ENCODE results near the gene STPG3. TPM values are rescaled to one million over a fixed set of nuclear protein-coding genes. Genes with fewer than 3 reads are reported as not detected.
A peak's percentile ranks its signal among the peaks of the same experiment; 100 is the strongest.

STPG3 gene
- total and polyA plus RNA-seq, 2 of the 13 experiments (the other 11 are each of a cell fraction or from before 2014, with no cell fraction given), result not detected

- TF ChIP-seq THRA (CRISPR knock-in tag; IDR thresholded peaks at IDR 0.05; ENCODE audit: borderline replicate concordance), result peak; percentile 43; the same call in 1 of the 2 replicates
- TF ChIP-seq GFI1 (CRISPR knock-in tag; IDR thresholded peaks at IDR 0.05; ENCODE audit: borderline replicate concordance), result no peak
- TF ChIP-seq ZNF816 (CRISPR knock-in tag; IDR thresholded peaks at IDR 0.05; ENCODE audit: borderline replicate concordance), result no peak
- TF ChIP-seq SRY (CRISPR knock-in tag; IDR thresholded peaks at IDR 0.05), result no peak
- no peak for TF ChIP-seq ZNF230 (CRISPR knock-in tag; IDR thresholded peaks at IDR 0.05)
- no peak for TF ChIP-seq CENPT (CRISPR knock-in tag; IDR thresholded peaks at IDR 0.05; ENCODE audit: low read depth)
- TF ChIP-seq SNAI1 (CRISPR knock-in tag; IDR thresholded peaks at IDR 0.05; ENCODE audit: borderline replicate concordance), result no peak
- TF ChIP-seq, protein P1, sequence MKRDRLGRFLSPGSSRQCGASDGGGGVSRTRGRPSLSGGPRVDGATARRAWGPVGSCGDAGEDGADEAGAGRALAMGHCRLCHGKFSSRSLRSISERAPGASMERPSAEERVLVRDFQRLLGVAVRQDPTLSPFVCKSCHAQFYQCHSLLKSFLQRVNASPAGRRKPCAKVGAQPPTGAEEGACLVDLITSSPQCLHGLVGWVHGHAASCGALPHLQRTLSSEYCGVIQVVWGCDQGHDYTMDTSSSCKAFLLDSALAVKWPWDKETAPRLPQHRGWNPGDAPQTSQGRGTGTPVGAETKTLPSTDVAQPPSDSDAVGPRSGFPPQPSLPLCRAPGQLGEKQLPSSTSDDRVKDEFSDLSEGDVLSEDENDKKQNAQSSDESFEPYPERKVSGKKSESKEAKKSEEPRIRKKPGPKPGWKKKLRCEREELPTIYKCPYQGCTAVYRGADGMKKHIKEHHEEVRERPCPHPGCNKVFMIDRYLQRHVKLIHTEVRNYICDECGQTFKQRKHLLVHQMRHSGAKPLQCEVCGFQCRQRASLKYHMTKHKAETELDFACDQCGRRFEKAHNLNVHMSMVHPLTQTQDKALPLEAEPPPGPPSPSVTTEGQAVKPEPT (CRISPR knock-in tag; IDR thresholded peaks at IDR 0.05; ENCODE audit: low read depth), result no peak
- TF ChIP-seq, protein P2, sequence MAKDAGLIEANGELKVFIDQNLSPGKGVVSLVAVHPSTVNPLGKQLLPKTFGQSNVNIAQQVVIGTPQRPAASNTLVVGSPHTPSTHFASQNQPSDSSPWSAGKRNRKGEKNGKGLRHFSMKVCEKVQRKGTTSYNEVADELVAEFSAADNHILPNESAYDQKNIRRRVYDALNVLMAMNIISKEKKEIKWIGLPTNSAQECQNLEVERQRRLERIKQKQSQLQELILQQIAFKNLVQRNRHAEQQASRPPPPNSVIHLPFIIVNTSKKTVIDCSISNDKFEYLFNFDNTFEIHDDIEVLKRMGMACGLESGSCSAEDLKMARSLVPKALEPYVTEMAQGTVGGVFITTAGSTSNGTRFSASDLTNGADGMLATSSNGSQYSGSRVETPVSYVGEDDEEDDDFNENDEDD (CRISPR knock-in tag; IDR thresholded peaks at IDR 0.05; ENCODE audit: borderline replicate concordance), result no peak
- TF ChIP-seq PPARG (CRISPR knock-in tag; conservative IDR thresholded peaks at IDR 0.05), result no peak
- TF ChIP-seq ZNF124 (CRISPR knock-in tag; IDR thresholded peaks at IDR 0.05), result no peak
- TF ChIP-seq PREB (CRISPR knock-in tag; IDR thresholded peaks at IDR 0.05), result no peak
- TF ChIP-seq NR1H2 (CRISPR knock-in tag; IDR thresholded peaks at IDR 0.05; ENCODE audit: borderline replicate concordance, low read depth), result no peak
- TF ChIP-seq RAD21 (CRISPR knock-in tag; IDR thresholded peaks at IDR 0.05), result no peak
- no peak for TF ChIP-seq ZFP41 (CRISPR knock-in tag; IDR thresholded peaks at IDR 0.05; ENCODE audit: borderline replicate concordance)
- no peak for TF ChIP-seq ZKSCAN5 (CRISPR knock-in tag; IDR thresholded peaks at IDR 0.05)
- no peak for TF ChIP-seq TEAD3 (CRISPR knock-in tag; optimal IDR thresholded peaks at IDR 0.05; ENCODE audit: borderline replicate concordance)
- no peak for TF ChIP-seq TCF7 (IDR thresholded peaks at IDR 0.05; ENCODE audit: low read depth)
- TF ChIP-seq RBAK (CRISPR knock-in tag; IDR thresholded peaks at IDR 0.05), result no peak
- TF ChIP-seq GLI4 (CRISPR knock-in tag; IDR thresholded peaks at IDR 0.05; ENCODE audit: borderline replicate concordance), result no peak
- TF ChIP-seq ZBED4 (CRISPR knock-in tag; IDR thresholded peaks at IDR 0.05; ENCODE audit: borderline replicate concordance), result no peak
- TF ChIP-seq SSRP1 (CRISPR knock-in tag; IDR thresholded peaks at IDR 0.05), result no peak
These were observed 29.5 kb upstream of the STPG3 start (continued) for GRCh38 chr9:137221506-137222111.

All from HepG2 (cell line).